Naive thymus-derived CD4-positive, alpha-beta T cell (primary cell): ENCODE data around the gene PHB1. TPM values are rescaled to one million over a fixed set of nuclear protein-coding genes. Genes with fewer than 3 reads are reported as not detected.

Experiments used
- ATAC-seq: fragments of 150-1000 bp; cut with Tn5 transposase; 2 replicates; pipeline ENCODE4 v1.10.0; 2021; ENCODE audit warnings: mild to moderate bottlenecking, moderate library complexity
- CTCF ChIA-PET: fragments of 350-600 bp; sonication (Branson Sonifier 250); formaldehyde crosslinking; loops from one replicate; lab custom pipeline; 2021; ENCODE audit warnings: antibody characterized with exemption; lab: Charles Lee
- POLR2A ChIA-PET: fragments of 350-600 bp; sonication (Branson Sonifier 250); formaldehyde crosslinking; loops from one replicate; lab custom pipeline; 2021; ENCODE audit warnings: antibody characterized with exemption, inconsistent platforms; lab: Charles Lee
- DNase-seq, 9 donors: peaks; one replicate each; pipeline versions ENCODE4 v3.0.0 to v3.0.0-alpha.2; 2020 to 2022; ENCODE audit warnings: mixed read lengths in 1 of 9
- H3K27ac ChIP-seq: one replicate; pipeline ENCODE4 v1.7.0; 2013; ENCODE audit warnings: mild to moderate bottlenecking, low read depth, low read length, moderate library complexity
- H3K27me3 ChIP-seq, 2 donors: one replicate each; pipeline ENCODE4 v1.7.0; 2013; ENCODE audit warnings: low read length in 2 of 2, mild to moderate bottlenecking in 2 of 2, moderate library complexity in 2 of 2; ENCODE audit not compliant: control insufficient read depth in 2 of 2, insufficient read depth in 2 of 2
- H3K36me3 ChIP-seq, 3 experiments: 1 replicate in 2 of 3; 2 replicates in 1 of 3; pipeline ENCODE4 v1.7.0; 2013; ENCODE audit warnings: low read length in 3 of 3, mild to moderate bottlenecking in 3 of 3, moderate library complexity in 1 of 3; ENCODE audit not compliant: insufficient read depth in 3 of 3, control insufficient read depth in 2 of 3
- H3K4me1 ChIP-seq, 2 donors: one replicate each; pipeline ENCODE4 v1.7.0; 2013; ENCODE audit warnings: low read length in 2 of 2, mild to moderate bottlenecking in 2 of 2, moderate library complexity in 1 of 2; ENCODE audit not compliant: control insufficient read depth in 2 of 2, insufficient read depth in 2 of 2
- H3K4me3 ChIP-seq: 2 replicates; pipeline ENCODE4 v1.7.0; 2013; ENCODE audit warnings: mild to moderate bottlenecking, low read length
- H3K9me3 ChIP-seq, 3 experiments: 1 replicate in 2 of 3; 2 replicates in 1 of 3; pipeline ENCODE4 v1.7.0; 2013; ENCODE audit warnings: low read length in 3 of 3; ENCODE audit not compliant: control insufficient read depth in 2 of 3
- H3K27ac Mint-ChIP-seq, 9 donors: one replicate each; pipeline ENCODE4 v1.8.0; 2020 to 2022; ENCODE audit warnings: mixed read lengths in 9 of 9, mild to moderate bottlenecking in 8 of 9, moderate library complexity in 5 of 9, inconsistent platforms in 2 of 9
- H3K27me3 Mint-ChIP-seq, 5 donors: one replicate each; pipeline ENCODE4 v1.8.0; 2021 to 2022; ENCODE audit warnings: mixed read lengths in 5 of 5, mild to moderate bottlenecking in 1 of 5
- H3K36me3 Mint-ChIP-seq, 5 donors: one replicate each; pipeline ENCODE4 v1.8.0; 2020 to 2022; ENCODE audit warnings: mixed read lengths in 5 of 5, mild to moderate bottlenecking in 3 of 5, inconsistent platforms in 1 of 5
- H3K4me1 Mint-ChIP-seq, 7 donors: one replicate each; pipeline ENCODE4 v1.8.0; 2020 to 2022; ENCODE audit warnings: mixed read lengths in 7 of 7, mild to moderate bottlenecking in 3 of 7, inconsistent platforms in 1 of 7
- H3K4me3 Mint-ChIP-seq, 10 donors: one replicate each; pipeline ENCODE4 v1.8.0; 2020 to 2022; ENCODE audit warnings: mild to moderate bottlenecking in 10 of 10, mixed read lengths in 10 of 10, moderate library complexity in 6 of 10, inconsistent platforms in 2 of 10
- H3K9me3 Mint-ChIP-seq, 11 donors: one replicate each; pipeline ENCODE4 v1.8.0; 2020 to 2022; ENCODE audit warnings: mixed read lengths in 11 of 11, mild to moderate bottlenecking in 4 of 11, inconsistent platforms in 1 of 11, moderate library complexity in 1 of 11
- intact Hi-C, 2 donors: fragments of 100-400 bp; cut with micrococcal nuclease; formaldehyde crosslinking; loops; one replicate each; pipeline ENCODE4 v1.15.1; 2023
- polyA plus RNA-seq, 2 donors: library from polyadenylated mRNA; unstranded; fragments of 300-500 nt; fragmentation: Illumina TruSeq; gene quantifications; one replicate each; pipeline ENCODE4 v1.2.3, GENCODE V29; 2021
- total RNA-seq, 6 experiments: library from RNA in 5 of 6; stranded (reverse) in 5 of 6; gene quantifications; 1 replicate in 5 of 6; 2 replicates in 1 of 6; pipeline ENCODE4 v1.2.3 and lab custom pipeline; 2021 to 2026

PHB1 gene
- total and polyA plus RNA-seq, 7 experiments from 2014 or later = 50.0 to 186 (median 65.3) TPM

GRCh38 chr17:49436174-49436573 is 21.5 kb upstream of the PHB1 start:
- peaks cover 0 to 3% (median 0%) of the 10 kb centered on the region in 7 donors for H3K4me1 Mint-ChIP-seq
- POLR2A ChIA-PET = no interaction called here
- intact Hi-C loops = no loop called here

GRCh38 chr17:49435671-49436029 is 21.0 kb upstream of the PHB1 start:
- Histone ChIP-seq H3K36me3 (no peaks in the 10 kb centered on the region), H3K27ac (no peak overlapping the region), H3K4me3 (no peak overlapping the region), H3K4me1 (no peaks in the 10 kb centered on the region), H3K27me3 (peaks cover 0 to 8% of the 10 kb centered on the region in 2 donors), H3K9me3 (no peaks in the 10 kb centered on the region)
- Mint-ChIP-seq H3K27ac (no peak overlapping the region), H3K36me3 (no peaks in the 10 kb centered on the region), H3K4me3 (no peak overlapping the region), H3K9me3 (peaks cover 0 to 2% (median 0%) of the 10 kb centered on the region in 11 donors), H3K27me3 (peaks cover 19 to 49% (median 38%) of the 10 kb centered on the region in 5 donors), H3K4me1 (peaks cover 0 to 3% (median 0%) of the 10 kb centered on the region in 7 donors)
- intact Hi-C loops = loop anchor here in 1 of 2 donors (1.0 kb wide), 1 partner anchor 121 kb away; no protein-coding TSS in a partner anchor
- POLR2A ChIA-PET = no interaction called here
- CTCF ChIA-PET = interaction anchor here (3.9 kb wide), 1 partner anchor 121 kb away, joined by 28 read pairs; no protein-coding TSS in a partner anchor
- no peak for ATAC-seq
- DNase-seq = no peak

More at GRCh38 chr17:49436174-49436573, 21.5 kb upstream of the PHB1 start:
- H3K9me3 ChIP-seq = no peaks in the 10 kb centered on the region
- peaks cover 23 to 54% (median 39%) of the 10 kb centered on the region in 5 donors for H3K27me3 Mint-ChIP-seq
- no peak overlapping the region for H3K4me3 ChIP-seq
- no peak overlapping the region for H3K27ac ChIP-seq
- H3K9me3 Mint-ChIP-seq = peaks cover 0 to 2% (median 0%) of the 10 kb centered on the region in 11 donors
- H3K27me3 ChIP-seq = peaks cover 0 to 8% of the 10 kb centered on the region in 2 donors
- no peak overlapping the region for H3K4me3 Mint-ChIP-seq
- no peak for ATAC-seq
- no peak for DNase-seq
- CTCF ChIA-PET = interaction anchor here (3.9 kb wide), 1 partner anchor 121 kb away, joined by 28 read pairs; no protein-coding TSS in a partner anchor
- H3K4me1 ChIP-seq = no peaks in the 10 kb centered on the region
- H3K36me3 ChIP-seq = no peaks in the 10 kb centered on the region
- no peaks in the 10 kb centered on the region for H3K36me3 Mint-ChIP-seq
- H3K27ac Mint-ChIP-seq = no peak overlapping the region

DNA sequence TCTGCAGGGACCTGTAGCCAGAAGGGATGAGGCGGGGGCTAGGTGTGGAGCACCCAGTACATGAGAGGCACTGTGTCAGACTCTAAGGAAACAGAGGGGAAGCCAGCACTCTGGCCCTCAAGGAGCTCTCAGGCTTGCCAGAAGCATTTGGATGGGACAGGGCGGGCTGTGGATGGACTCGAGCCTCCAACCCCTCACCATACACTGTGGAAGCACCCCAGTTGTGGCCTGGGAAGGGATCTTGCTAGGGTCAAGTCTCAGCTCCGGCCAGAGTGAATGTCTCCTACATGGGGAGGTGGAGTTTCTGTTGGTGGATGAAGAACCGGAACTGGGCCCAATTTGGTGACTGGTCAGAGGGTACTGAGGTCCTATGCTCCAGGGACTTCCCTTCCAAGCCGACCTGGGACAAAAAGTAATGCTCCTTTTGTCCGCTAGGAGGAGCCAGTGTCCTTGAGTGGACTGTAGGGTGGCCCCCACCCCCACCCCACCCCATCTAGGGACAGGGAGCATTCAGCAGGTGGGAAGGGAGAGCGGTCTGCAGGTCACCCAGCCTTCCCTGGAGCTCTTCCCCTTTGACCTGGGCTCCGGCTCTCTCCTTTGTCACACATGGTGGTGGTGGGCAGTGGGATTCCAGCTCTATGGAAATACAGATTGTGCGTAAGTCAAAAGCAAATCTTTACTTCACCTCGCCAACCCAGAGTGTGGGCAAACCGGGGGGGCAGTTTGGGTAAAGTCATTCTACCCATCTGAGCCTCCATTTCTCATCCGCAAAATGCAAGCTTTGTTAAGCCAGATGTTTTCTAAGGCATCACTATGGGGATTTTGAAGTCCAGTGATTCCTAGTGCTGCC is 20.4 kb upstream of the PHB1 start:
- Mint-ChIP-seq H3K27me3 (peaks cover 15 to 43% (median 32%) of the 10 kb centered on the region in 5 donors), H3K27ac (no peak overlapping the region), H3K9me3 (peaks cover 0 to under 1% (median 0%) of the 10 kb centered on the region in 11 donors), H3K4me3 (no peak overlapping the region), H3K4me1 (peaks cover 0 to 3% (median 0%) of the 10 kb centered on the region in 7 donors), H3K36me3 (no peaks in the 10 kb centered on the region)
- ChIA-PET CTCF (interaction anchor here (0.6 to 3.9 kb wide), 3 partner anchors 87 to 276 kb away, joined by 3 to 28 read pairs (median 3); no protein-coding TSS in a partner anchor), POLR2A (interaction anchor here (0.6 kb wide), 1 partner anchor 110 kb away, joined by 3 read pairs; no protein-coding TSS in a partner anchor)
- no peaks in the 10 kb centered on the region for H3K4me1 ChIP-seq
- H3K36me3 ChIP-seq = no peaks in the 10 kb centered on the region
- peak in 4 of 9 donors; percentile 18 to 39 (median 30) for DNase-seq
- intact Hi-C loops = loop anchor here in 1 of 2 donors (1.0 kb wide), 1 partner anchor 121 kb away; no protein-coding TSS in a partner anchor
- H3K9me3 ChIP-seq = no peaks in the 10 kb centered on the region
- no peak overlapping the region for H3K4me3 ChIP-seq
- H3K27me3 ChIP-seq = peaks cover 0 to 8% of the 10 kb centered on the region in 2 donors
- ATAC-seq = peak; percentile 49
- H3K27ac ChIP-seq = no peak overlapping the region

- H3K9me3 ChIP-seq = no peaks in the 10 kb centered on the region
- Mint-ChIP-seq H3K4me1 (no peaks in the 10 kb centered on the region), H3K27ac (no peak overlapping the region), H3K27me3 (peaks cover 6 to 26% (median 15%) of the 10 kb centered on the region in 5 donors), H3K4me3 (no peak overlapping the region), H3K36me3 (no peaks in the 10 kb centered on the region), H3K9me3 (no peaks in the 10 kb centered on the region)
- H3K4me3 ChIP-seq = no peak overlapping the region
- no peaks in the 10 kb centered on the region for H3K27me3 ChIP-seq
- ChIA-PET CTCF (interaction anchor here (3.9 kb wide), 1 partner anchor 124 kb away, joined by 28 read pairs; no protein-coding TSS in a partner anchor), POLR2A (no interaction called here)
- DNase-seq (no peak), ATAC-seq (no peak)
- H3K36me3 ChIP-seq = no peaks in the 10 kb centered on the region
- intact Hi-C loops = no loop called here
- no peaks in the 10 kb centered on the region for H3K4me1 ChIP-seq
- H3K27ac ChIP-seq = no peak overlapping the region
Observed at GRCh38 chr17:49433000-49433694, 18.5 kb upstream of the PHB1 start.

DNA sequence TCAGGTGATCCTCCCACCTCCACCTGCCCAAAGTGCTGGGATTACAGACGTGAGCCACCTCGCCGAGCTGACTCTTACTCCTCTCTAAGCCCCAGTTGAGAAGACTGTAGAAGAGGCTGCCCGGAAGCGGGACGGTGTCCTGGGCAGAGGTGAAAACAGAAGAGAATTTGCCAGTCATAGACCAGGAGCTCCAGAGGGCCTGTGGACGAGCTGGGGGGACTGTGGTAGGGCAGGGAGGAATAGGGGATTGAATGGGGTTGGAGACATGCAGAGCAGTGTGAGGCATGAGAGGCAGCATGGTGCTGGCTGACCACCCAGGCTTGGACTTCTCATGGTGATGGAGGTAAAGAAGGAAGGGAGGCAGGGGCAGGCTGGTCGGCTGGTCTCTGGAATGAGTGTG is 17.1 kb upstream of the PHB1 start:
- H3K4me3 ChIP-seq = no peak overlapping the region
- H3K36me3 Mint-ChIP-seq = no peaks in the 10 kb centered on the region
- intact Hi-C loops = no loop called here
- H3K27ac ChIP-seq = no peak overlapping the region
- H3K4me3 Mint-ChIP-seq = no peak overlapping the region
- no peaks in the 10 kb centered on the region for H3K36me3 ChIP-seq
- POLR2A ChIA-PET = interaction anchor here (0.6 to 0.8 kb wide), 2 partner anchors 39 to 1418 kb away, joined by 3 read pairs; no protein-coding TSS in a partner anchor
- H3K27ac Mint-ChIP-seq = no peak overlapping the region
- peaks cover 3 to 22% (median 13%) of the 10 kb centered on the region in 5 donors for H3K27me3 Mint-ChIP-seq
- CTCF ChIA-PET = interaction anchor here (1.8 kb wide), 1 partner anchor 126 kb away, joined by 5 read pairs; no protein-coding TSS in a partner anchor
- no peaks in the 10 kb centered on the region for H3K9me3 Mint-ChIP-seq
- ATAC-seq (no peak), DNase-seq (no peak)
- no peaks in the 10 kb centered on the region for H3K4me1 ChIP-seq
- H3K27me3 ChIP-seq = no peaks in the 10 kb centered on the region
- no peaks in the 10 kb centered on the region for H3K9me3 ChIP-seq
- no peaks in the 10 kb centered on the region for H3K4me1 Mint-ChIP-seq

DNA sequence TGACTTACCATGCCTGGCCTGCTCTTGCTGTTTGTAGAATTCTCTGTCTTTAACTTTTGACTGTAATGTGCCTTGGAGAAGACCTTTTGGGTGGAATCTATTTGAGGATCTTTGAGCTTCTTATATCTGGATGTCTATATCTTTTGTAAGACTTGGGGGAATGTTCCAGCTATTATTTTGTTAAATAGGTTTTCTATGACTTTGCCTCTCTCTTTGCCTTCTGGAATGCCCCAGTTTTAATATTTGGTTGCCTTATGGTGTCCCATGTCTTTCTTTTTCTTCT is 10.3 kb upstream of the PHB1 start:
- H3K27ac ChIP-seq = no peak overlapping the region
- peaks cover 0 to 5% (median 4%) of the 10 kb centered on the region in 5 donors for H3K36me3 Mint-ChIP-seq
- ChIA-PET POLR2A (no interaction called here), CTCF (interaction anchor here (0.6 to 1.1 kb wide), 3 partner anchors 17 to 1053 kb away, joined by 3 to 4 read pairs (median 4); no protein-coding TSS in a partner anchor)
- DNase-seq (no peak), ATAC-seq (no peak)
- intact Hi-C loops = no loop called here
- peaks cover 0 to 21% (median 5%) of the 10 kb centered on the region in 11 donors for H3K9me3 Mint-ChIP-seq
- peaks cover 11 to 29% (median 19%) of the 10 kb centered on the region in 5 donors for H3K27me3 Mint-ChIP-seq
- no peak overlapping the region for H3K27ac Mint-ChIP-seq
- no peaks in the 10 kb centered on the region for H3K4me1 Mint-ChIP-seq
- no peaks in the 10 kb centered on the region for H3K36me3 ChIP-seq
- no peak overlapping the region for H3K4me3 ChIP-seq
- peaks cover 0 to 10% (median 0%) of the 10 kb centered on the region in 3 experiments for H3K9me3 ChIP-seq
- H3K4me1 ChIP-seq = no peaks in the 10 kb centered on the region
- H3K4me3 Mint-ChIP-seq = no peak overlapping the region
- no peaks in the 10 kb centered on the region for H3K27me3 ChIP-seq
